A673 (cell line): ENCODE measurements around the gene RACGAP1.

Experiments
- CTCF ChIP-seq: fragments of 300-800, 200-600 bp; sonication (generic); conservative IDR thresholded peaks from 2 replicates; pipeline ENCODE4 v1.5.1; 2017; ENCODE audit warnings: low read depth, mild to moderate bottlenecking, antibody characterized with exemption, low read length, moderate library complexity, mixed read lengths
- EZH2 ChIP-seq: fragments of 200-600 bp; sonication (generic); IDR thresholded peaks from 2 replicates; pipeline ENCODE4 v1.6.1; 2017; ENCODE audit warnings: borderline replicate concordance, low read depth, mild to moderate bottlenecking, mixed read lengths, antibody characterized with exemption, low read length; ENCODE audit not compliant: poor library complexity, severe bottlenecking

GRCh38 chr12:49950273-49951251, 74.7 kb downstream of the RACGAP1 start, which contains the start of gene AQP2:
- TF ChIP-seq EZH2, result no peak
- no peak for TF ChIP-seq CTCF
